HEK293 (cell line): Measurements from ENCODE around the gene SESN2.

Source experiments
- ZBTB7A ChIP-seq: fragments of 450-650 bp; formaldehyde crosslinking; IDR thresholded peaks from 2 replicates; pipeline ENCODE4 v1.5.1; 2016; ENCODE audit warnings: low read depth, missing biosample characterization, missing genetic modification characterization
- ZEB2 ChIP-seq: fragments of 450-650 bp; formaldehyde crosslinking; IDR thresholded peaks from 2 replicates; pipeline ENCODE4 v1.5.1; 2016; ENCODE audit warnings: missing biosample characterization, missing genetic modification characterization
- ZFHX2 ChIP-seq: fragments of 450-650 bp; formaldehyde crosslinking; conservative IDR thresholded peaks from 2 replicates; pipeline ENCODE4 v1.5.1; 2016; ENCODE audit warnings: missing biosample characterization, missing genetic modification characterization
- ZFP69B ChIP-seq: fragments of 450-650 bp; formaldehyde crosslinking; IDR thresholded peaks from 2 replicates; pipeline ENCODE4 v1.5.1; 2016; ENCODE audit warnings: missing biosample characterization, missing genetic modification characterization
- ZNF221 ChIP-seq: fragments of 450-650 bp; formaldehyde crosslinking; IDR thresholded peaks from 2 replicates; pipeline ENCODE4 v1.5.1; 2017; ENCODE audit warnings: missing biosample characterization, missing genetic modification characterization, borderline replicate concordance
- ZNF24 ChIP-seq: fragments of 450-650 bp; formaldehyde crosslinking; IDR thresholded peaks from 2 replicates; pipeline ENCODE4 v1.5.1; 2016; ENCODE audit warnings: missing biosample characterization, missing genetic modification characterization
- ZNF26 ChIP-seq: fragments of 450-650 bp; formaldehyde crosslinking; IDR thresholded peaks from 2 replicates; pipeline ENCODE4 v1.5.1; 2016; ENCODE audit warnings: missing biosample characterization, missing genetic modification characterization
- ZNF274 ChIP-seq, 2 experiments: fragments of 200-500 bp in 1 of 2; fragments of 450-650 bp in 1 of 2; sonication (Bioruptor generic) in 1 of 2; formaldehyde crosslinking in 1 of 2; IDR thresholded peaks; 2 replicates each; pipeline versions ENCODE4 v1.5.1 to v1.6.1; 2014 to 2016; ENCODE audit warnings: borderline replicate concordance in 1 of 2, inconsistent platforms in 1 of 2, low read length in 1 of 2, missing biosample characterization in 1 of 2, missing genetic modification characterization in 1 of 2
- ZNF280D ChIP-seq: fragments of 450-650 bp; formaldehyde crosslinking; IDR thresholded peaks from 2 replicates; pipeline ENCODE4 v1.5.1; 2016; ENCODE audit warnings: missing biosample characterization, missing genetic modification characterization
- ZNF449 ChIP-seq: fragments of 450-650 bp; formaldehyde crosslinking; IDR thresholded peaks from 2 replicates; pipeline ENCODE4 v1.5.1; 2017; ENCODE audit warnings: missing biosample characterization, mild to moderate bottlenecking, missing genetic modification characterization, moderate library complexity
- ZNF513 ChIP-seq: fragments of 450-650 bp; IDR thresholded peaks from 2 replicates; pipeline ENCODE4 v1.5.1; 2018; ENCODE audit warnings: missing biosample characterization, missing genetic modification characterization
- ZNF514 ChIP-seq: fragments of 450-650 bp; formaldehyde crosslinking; IDR thresholded peaks from 2 replicates; pipeline ENCODE4 v1.5.1; 2016; ENCODE audit warnings: missing biosample characterization, missing genetic modification characterization
- ZNF560 ChIP-seq: fragments of 450-650 bp; formaldehyde crosslinking; IDR thresholded peaks from 2 replicates; pipeline ENCODE4 v1.5.1; 2017; ENCODE audit warnings: missing biosample characterization, missing genetic modification characterization, borderline replicate concordance
- ZNF701 ChIP-seq: fragments of 450-650 bp; formaldehyde crosslinking; IDR thresholded peaks from 2 replicates; pipeline ENCODE4 v1.5.1; 2016; ENCODE audit warnings: missing biosample characterization, missing genetic modification characterization
- ZNF747 ChIP-seq: fragments of 450-650 bp; formaldehyde crosslinking; IDR thresholded peaks from 2 replicates; pipeline ENCODE4 v1.5.1; 2016; ENCODE audit warnings: missing biosample characterization, missing genetic modification characterization
- ZNF791 ChIP-seq: fragments of 450-650 bp; formaldehyde crosslinking; IDR thresholded peaks from 2 replicates; pipeline ENCODE4 v1.5.1; 2016; ENCODE audit warnings: missing biosample characterization, missing genetic modification characterization
- ZXDB ChIP-seq: fragments of 450-650 bp; formaldehyde crosslinking; IDR thresholded peaks from 2 replicates; pipeline ENCODE4 v1.5.1; 2016; ENCODE audit warnings: missing biosample characterization, missing genetic modification characterization
- TF ChIP-seq, protein P1 (sequence below): fragments of 450-650 bp; formaldehyde crosslinking; IDR thresholded peaks from 2 replicates; pipeline ENCODE4 v1.5.1; 2016; ENCODE audit warnings: missing biosample characterization, missing genetic modification characterization, low read depth
- TF ChIP-seq, protein P2 (sequence below): fragments of 450-650 bp; formaldehyde crosslinking; IDR thresholded peaks from 2 replicates; pipeline ENCODE4 v1.5.1; 2017; ENCODE audit warnings: missing biosample characterization, missing genetic modification characterization
- TF ChIP-seq, protein P3 (sequence below): fragments of 450-650 bp; formaldehyde crosslinking; IDR thresholded peaks from 2 replicates; pipeline ENCODE4 v1.5.1; 2016; ENCODE audit warnings: missing biosample characterization, missing genetic modification characterization
- TF ChIP-seq, protein P4 (sequence below): fragments of 450-650 bp; formaldehyde crosslinking; IDR thresholded peaks from 2 replicates; pipeline ENCODE4 v1.5.0; 2017; ENCODE audit warnings: missing biosample characterization, missing genetic modification characterization, borderline replicate concordance

Gene SESN2

DNA sequence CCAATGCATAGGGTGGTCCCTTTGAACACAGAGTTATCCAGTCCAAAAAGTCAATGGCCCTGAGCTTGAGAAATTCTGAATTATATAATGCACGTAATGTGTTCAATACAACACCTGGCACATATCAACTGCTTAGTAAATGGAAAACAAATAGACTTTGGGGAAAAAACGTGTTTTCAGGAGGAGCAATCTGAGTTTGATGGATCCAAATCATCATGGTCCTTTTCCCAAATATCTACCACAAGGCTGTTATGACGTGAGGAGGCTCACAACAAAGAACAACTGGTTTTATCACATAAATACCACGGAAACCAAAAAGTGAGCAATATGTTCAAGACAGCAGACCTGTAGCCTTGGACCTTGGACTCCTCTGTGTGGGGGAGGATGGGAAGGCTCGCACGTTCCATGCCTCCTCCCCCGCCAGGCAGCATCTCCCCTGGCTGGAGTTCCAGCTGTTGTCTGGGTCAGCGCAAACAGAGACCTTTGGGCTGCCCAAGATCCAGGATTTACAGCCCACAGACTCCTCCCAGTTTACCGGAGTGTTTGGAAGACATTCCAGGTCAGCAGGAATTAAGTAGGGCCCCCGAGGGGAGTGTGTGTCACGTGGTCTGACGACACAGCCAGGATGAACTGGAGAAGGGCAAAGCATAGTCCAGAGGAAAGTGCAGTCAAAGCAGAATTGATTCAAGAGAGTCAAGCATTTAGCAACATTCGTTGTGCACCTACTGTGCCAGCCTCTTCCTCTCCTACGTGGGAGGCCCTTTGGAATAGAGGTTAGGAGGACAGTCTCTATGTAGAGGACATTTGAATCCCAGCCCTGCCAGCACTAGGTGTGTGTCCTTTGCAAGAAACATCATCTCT, 37.3 kb downstream of the SESN2 start (continued):
- TF ChIP-seq, protein P1, sequence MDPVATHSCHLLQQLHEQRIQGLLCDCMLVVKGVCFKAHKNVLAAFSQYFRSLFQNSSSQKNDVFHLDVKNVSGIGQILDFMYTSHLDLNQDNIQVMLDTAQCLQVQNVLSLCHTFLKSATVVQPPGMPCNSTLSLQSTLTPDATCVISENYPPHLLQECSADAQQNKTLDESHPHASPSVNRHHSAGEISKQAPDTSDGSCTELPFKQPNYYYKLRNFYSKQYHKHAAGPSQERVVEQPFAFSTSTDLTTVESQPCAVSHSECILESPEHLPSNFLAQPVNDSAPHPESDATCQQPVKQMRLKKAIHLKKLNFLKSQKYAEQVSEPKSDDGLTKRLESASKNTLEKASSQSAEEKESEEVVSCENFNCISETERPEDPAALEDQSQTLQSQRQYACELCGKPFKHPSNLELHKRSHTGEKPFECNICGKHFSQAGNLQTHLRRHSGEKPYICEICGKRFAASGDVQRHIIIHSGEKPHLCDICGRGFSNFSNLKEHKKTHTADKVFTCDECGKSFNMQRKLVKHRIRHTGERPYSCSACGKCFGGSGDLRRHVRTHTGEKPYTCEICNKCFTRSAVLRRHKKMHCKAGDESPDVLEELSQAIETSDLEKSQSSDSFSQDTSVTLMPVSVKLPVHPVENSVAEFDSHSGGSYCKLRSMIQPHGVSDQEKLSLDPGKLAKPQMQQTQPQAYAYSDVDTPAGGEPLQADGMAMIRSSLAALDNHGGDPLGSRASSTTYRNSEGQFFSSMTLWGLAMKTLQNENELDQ (tag by site-specific recombination): no peak
- TF ChIP-seq ZEB2 (tag by site-specific recombination) (no peak), ZNF221 (tag by site-specific recombination) (no peak), ZNF449 (no peak), ZNF514 (tag by site-specific recombination) (no peak), ZNF26 (no peak), ZNF280D (tag by site-specific recombination) (no peak), ZNF513 (tag by site-specific recombination) (no peak), ZNF560 (tag by site-specific recombination) (no peak), ZBTB7A (tag by site-specific recombination) (no peak), ZNF701 (no peak), ZNF274 (IDR thresholded peaks at IDR 0.05; ENCODE audit: low read length) (no peak), ZNF274 (tag by site-specific recombination; IDR thresholded peaks at IDR 0.05; ENCODE audit: borderline replicate concordance) (no peak), ZNF747 (no peak), ZNF24 (tag by site-specific recombination) (peak; percentile 62; the same call in 1 of the 2 replicates), ZFP69B (no peak), ZNF791 (tag by site-specific recombination) (no peak), ZXDB (tag by site-specific recombination) (no peak; the same call in none of the 2 replicates), ZFHX2 (tag by site-specific recombination) (no peak; the same call in 1 of the 2 replicates)
- TF ChIP-seq, protein P2, sequence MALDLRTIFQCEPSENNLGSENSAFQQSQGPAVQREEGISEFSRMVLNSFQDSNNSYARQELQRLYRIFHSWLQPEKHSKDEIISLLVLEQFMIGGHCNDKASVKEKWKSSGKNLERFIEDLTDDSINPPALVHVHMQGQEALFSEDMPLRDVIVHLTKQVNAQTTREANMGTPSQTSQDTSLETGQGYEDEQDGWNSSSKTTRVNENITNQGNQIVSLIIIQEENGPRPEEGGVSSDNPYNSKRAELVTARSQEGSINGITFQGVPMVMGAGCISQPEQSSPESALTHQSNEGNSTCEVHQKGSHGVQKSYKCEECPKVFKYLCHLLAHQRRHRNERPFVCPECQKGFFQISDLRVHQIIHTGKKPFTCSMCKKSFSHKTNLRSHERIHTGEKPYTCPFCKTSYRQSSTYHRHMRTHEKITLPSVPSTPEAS: no peak
- TF ChIP-seq, protein P3, sequence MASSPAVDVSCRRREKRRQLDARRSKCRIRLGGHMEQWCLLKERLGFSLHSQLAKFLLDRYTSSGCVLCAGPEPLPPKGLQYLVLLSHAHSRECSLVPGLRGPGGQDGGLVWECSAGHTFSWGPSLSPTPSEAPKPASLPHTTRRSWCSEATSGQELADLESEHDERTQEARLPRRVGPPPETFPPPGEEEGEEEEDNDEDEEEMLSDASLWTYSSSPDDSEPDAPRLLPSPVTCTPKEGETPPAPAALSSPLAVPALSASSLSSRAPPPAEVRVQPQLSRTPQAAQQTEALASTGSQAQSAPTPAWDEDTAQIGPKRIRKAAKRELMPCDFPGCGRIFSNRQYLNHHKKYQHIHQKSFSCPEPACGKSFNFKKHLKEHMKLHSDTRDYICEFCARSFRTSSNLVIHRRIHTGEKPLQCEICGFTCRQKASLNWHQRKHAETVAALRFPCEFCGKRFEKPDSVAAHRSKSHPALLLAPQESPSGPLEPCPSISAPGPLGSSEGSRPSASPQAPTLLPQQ: peak; percentile 51; the same call in 1 of the 2 replicates
- TF ChIP-seq, protein P4, sequence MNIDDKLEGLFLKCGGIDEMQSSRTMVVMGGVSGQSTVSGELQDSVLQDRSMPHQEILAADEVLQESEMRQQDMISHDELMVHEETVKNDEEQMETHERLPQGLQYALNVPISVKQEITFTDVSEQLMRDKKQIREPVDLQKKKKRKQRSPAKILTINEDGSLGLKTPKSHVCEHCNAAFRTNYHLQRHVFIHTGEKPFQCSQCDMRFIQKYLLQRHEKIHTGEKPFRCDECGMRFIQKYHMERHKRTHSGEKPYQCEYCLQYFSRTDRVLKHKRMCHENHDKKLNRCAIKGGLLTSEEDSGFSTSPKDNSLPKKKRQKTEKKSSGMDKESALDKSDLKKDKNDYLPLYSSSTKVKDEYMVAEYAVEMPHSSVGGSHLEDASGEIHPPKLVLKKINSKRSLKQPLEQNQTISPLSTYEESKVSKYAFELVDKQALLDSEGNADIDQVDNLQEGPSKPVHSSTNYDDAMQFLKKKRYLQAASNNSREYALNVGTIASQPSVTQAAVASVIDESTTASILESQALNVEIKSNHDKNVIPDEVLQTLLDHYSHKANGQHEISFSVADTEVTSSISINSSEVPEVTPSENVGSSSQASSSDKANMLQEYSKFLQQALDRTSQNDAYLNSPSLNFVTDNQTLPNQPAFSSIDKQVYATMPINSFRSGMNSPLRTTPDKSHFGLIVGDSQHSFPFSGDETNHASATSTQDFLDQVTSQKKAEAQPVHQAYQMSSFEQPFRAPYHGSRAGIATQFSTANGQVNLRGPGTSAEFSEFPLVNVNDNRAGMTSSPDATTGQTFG (tag by site-specific recombination): no peak
